Bronchial epithelial cell (primary cell): ENCODE results near the gene DCC. TPM values are rescaled to one million over a fixed set of nuclear protein-coding genes. Genes with fewer than 3 reads are reported as not detected.

ENCODE experiments used
- DNase-seq: peaks from one replicate; pipeline ENCODE4 v3.0.0-alpha.2; 2010; ENCODE audit warnings: low read depth
- FAIRE-seq: peaks from 2 replicates; lab custom pipeline; 2011; peaks lifted over from hg19 to GRCh38; lab: Jason Lieb, UNC
- H3K27me3 ChIP-seq: 2 replicates; pipeline ENCODE4 v1.5.1; 2011; ENCODE audit warnings: low read length; ENCODE audit not compliant: control insufficient read depth, insufficient read depth
- H3K36me3 ChIP-seq: 2 replicates; pipeline ENCODE4 v1.5.1; 2011; ENCODE audit warnings: low read length; ENCODE audit not compliant: control insufficient read depth, insufficient read depth
- H3K4me3 ChIP-seq: 2 replicates; pipeline ENCODE4 v1.5.1; 2011; ENCODE audit warnings: mild to moderate bottlenecking, low read depth, low read length, control low read depth
- CTCF ChIP-seq: IDR thresholded peaks from 2 replicates; pipeline ENCODE4 v1.5.1; 2011; ENCODE audit warnings: mild to moderate bottlenecking, moderate library complexity, low read length, control low read depth, inconsistent platforms; ENCODE audit not compliant: insufficient read depth, severe bottlenecking
- total RNA-seq: library from RNA; depleted of rRNA; stranded (reverse); fragments of >200 nt; gene quantifications from 2 replicates; pipeline ENCODE4 v1.2.1, GENCODE V29; 2014

DCC gene
- total RNA-seq, 1 donor from 2014 or later, result not detected

- no peak for TF ChIP-seq CTCF
- Histone ChIP-seq H3K4me3 (no peak overlapping the region), H3K27me3 (no peaks in the 10 kb centered on the region), H3K36me3 (no peaks in the 10 kb centered on the region)
- DNase-seq (peak; percentile 3), FAIRE-seq (no peak)
Observed at GRCh38 chr18:52617931-52618330, 277.9 kb downstream of the DCC start.

GRCh38 chr18:52620926-52621439, 281.0 kb downstream of the DCC start:
- TF ChIP-seq CTCF, result no peak
- Histone ChIP-seq H3K36me3 (no peaks in the 10 kb centered on the region), H3K4me3 (no peak overlapping the region), H3K27me3 (no peaks in the 10 kb centered on the region)
- DNase-seq, result no peak
- FAIRE-seq, result no peak

- no peaks in the 10 kb centered on the region for H3K27me3 ChIP-seq
- FAIRE-seq, result peak; percentile 28
- H3K36me3 ChIP-seq, result no peaks in the 10 kb centered on the region
Observed at GRCh38 chr18:52624702-52625101, 284.7 kb downstream of the DCC start.

GRCh38 chr18:52636536-52636935, 296.5 kb downstream of the DCC start:
- FAIRE-seq (no peak), DNase-seq (no peak)
- H3K27me3 ChIP-seq, result no peaks in the 10 kb centered on the region
- no peak for TF ChIP-seq CTCF
- no peaks in the 10 kb centered on the region for H3K36me3 ChIP-seq
- no peak overlapping the region for H3K4me3 ChIP-seq

More at GRCh38 chr18:52624702-52625101, 284.7 kb downstream of the DCC start:
- DNase-seq, result no peak
- H3K4me3 ChIP-seq, result no peak overlapping the region
- no peak for TF ChIP-seq CTCF

- no peak for TF ChIP-seq CTCF
- no peaks in the 10 kb centered on the region for H3K36me3 ChIP-seq
- no peak overlapping the region for H3K4me3 ChIP-seq
- DNase-seq (no peak), FAIRE-seq (no peak)
- H3K27me3 ChIP-seq, result no peaks in the 10 kb centered on the region
Observed at GRCh38 chr18:52648201-52648600, 308.2 kb downstream of the DCC start.

- no peak for TF ChIP-seq CTCF
- H3K27me3 ChIP-seq, result no peaks in the 10 kb centered on the region
- DNase-seq (no peak), FAIRE-seq (no peak)
- no peaks in the 10 kb centered on the region for H3K36me3 ChIP-seq
- no peak overlapping the region for H3K4me3 ChIP-seq
Observed at GRCh38 chr18:52652391-52652790, 312.4 kb downstream of the DCC start.
